Activated B cell treated with CpG ODN at 0.5 μM for 24 hours (primary cell): ENCODE measurements around the gene CETN3. TPM values are rescaled to one million over a fixed set of nuclear protein-coding genes. Genes with fewer than 3 reads are reported as not detected.

Experiments used
- ATAC-seq: fragments of 200-7000 bp; cut with Tn5 transposase; one replicate; pipeline ENCODE4 v1.10.0; 2021; ENCODE audit warnings: low read depth, mild to moderate bottlenecking, moderate library complexity
- CTCF ChIA-PET: fragments of 350-600 bp; sonication (Branson Sonifier 250); formaldehyde crosslinking; loops from one replicate; lab custom pipeline; 2021; ENCODE audit warnings: antibody characterized with exemption; lab: Charles Lee
- POLR2A ChIA-PET: fragments of 350-600 bp; sonication (Branson Sonifier 250); formaldehyde crosslinking; loops from one replicate; lab custom pipeline; 2021; ENCODE audit warnings: antibody characterized with exemption; lab: Charles Lee
- DNase-seq: peaks from one replicate; pipeline ENCODE4 v3.0.0; 2022
- H3K27ac Mint-ChIP-seq: one replicate; pipeline ENCODE4 v1.8.0; 2020; ENCODE audit warnings: mixed read lengths
- H3K27me3 Mint-ChIP-seq: one replicate; pipeline ENCODE4 v1.8.0; 2021; ENCODE audit warnings: mixed read lengths
- H3K36me3 Mint-ChIP-seq: one replicate; pipeline ENCODE4 v1.8.0; 2021; ENCODE audit warnings: low read depth, mixed read lengths
- H3K4me1 Mint-ChIP-seq: one replicate; pipeline ENCODE4 v1.8.0; 2021; ENCODE audit warnings: mixed read lengths
- H3K4me3 Mint-ChIP-seq: one replicate; pipeline ENCODE4 v1.8.0; 2020; ENCODE audit warnings: mild to moderate bottlenecking, mixed read lengths
- H3K9me3 Mint-ChIP-seq: one replicate; pipeline ENCODE4 v1.8.0; 2020; ENCODE audit warnings: mixed read lengths
- intact Hi-C: fragments of 100-400 bp; cut with micrococcal nuclease; formaldehyde crosslinking; loops from one replicate; pipeline ENCODE4 v1.15.1; 2024
- total RNA-seq: library from RNA; stranded (reverse); gene quantifications from 2 replicates; pipeline ENCODE4 v1.2.3, GENCODE V29; 2022
- TF ChIP-seq, protein P1 (sequence below): fragments of 200-600 bp; IDR thresholded peaks from one replicate; pipeline ENCODE4 v1.8.0; 2022; ENCODE audit warnings: antibody characterized with exemption, mild to moderate bottlenecking

The CETN3 gene
- total RNA-seq, 1 donor from 2014 or later: 20.3 TPM

DNA sequence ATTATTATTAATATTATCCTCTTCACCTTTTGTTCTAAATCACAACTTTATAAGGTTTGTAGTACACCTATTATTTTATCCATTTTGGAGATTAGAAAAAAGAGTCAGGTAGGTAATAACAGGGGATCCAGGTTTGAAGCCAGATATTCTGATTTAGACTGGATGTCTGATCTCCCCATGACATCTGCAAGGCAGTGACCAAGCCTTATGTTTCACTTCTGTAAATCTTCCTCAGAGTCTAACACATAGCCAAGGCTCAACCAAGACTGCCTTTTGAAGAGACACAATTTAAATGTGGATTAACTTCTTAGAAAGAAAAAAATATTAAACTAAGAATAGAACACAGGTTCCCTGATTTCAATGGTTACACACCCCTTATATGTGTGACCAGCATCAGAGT is 44.2 kb downstream of the CETN3 start:
- TF ChIP-seq, protein P1, sequence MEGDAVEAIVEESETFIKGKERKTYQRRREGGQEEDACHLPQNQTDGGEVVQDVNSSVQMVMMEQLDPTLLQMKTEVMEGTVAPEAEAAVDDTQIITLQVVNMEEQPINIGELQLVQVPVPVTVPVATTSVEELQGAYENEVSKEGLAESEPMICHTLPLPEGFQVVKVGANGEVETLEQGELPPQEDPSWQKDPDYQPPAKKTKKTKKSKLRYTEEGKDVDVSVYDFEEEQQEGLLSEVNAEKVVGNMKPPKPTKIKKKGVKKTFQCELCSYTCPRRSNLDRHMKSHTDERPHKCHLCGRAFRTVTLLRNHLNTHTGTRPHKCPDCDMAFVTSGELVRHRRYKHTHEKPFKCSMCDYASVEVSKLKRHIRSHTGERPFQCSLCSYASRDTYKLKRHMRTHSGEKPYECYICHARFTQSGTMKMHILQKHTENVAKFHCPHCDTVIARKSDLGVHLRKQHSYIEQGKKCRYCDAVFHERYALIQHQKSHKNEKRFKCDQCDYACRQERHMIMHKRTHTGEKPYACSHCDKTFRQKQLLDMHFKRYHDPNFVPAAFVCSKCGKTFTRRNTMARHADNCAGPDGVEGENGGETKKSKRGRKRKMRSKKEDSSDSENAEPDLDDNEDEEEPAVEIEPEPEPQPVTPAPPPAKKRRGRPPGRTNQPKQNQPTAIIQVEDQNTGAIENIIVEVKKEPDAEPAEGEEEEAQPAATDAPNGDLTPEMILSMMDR: no peak
- DNase-seq (no peak), ATAC-seq (no peak)
- ChIA-PET POLR2A (no interaction called here), CTCF (no interaction called here)
- Mint-ChIP-seq H3K4me3 (no peak overlapping the region), H3K27me3 (peaks cover 10% of the 10 kb centered on the region), H3K27ac (no peak overlapping the region), H3K36me3 (no peaks in the 10 kb centered on the region), H3K4me1 (no peaks in the 10 kb centered on the region), H3K9me3 (peaks cover 3% of the 10 kb centered on the region)
- intact Hi-C loops: no loop called here

DNA sequence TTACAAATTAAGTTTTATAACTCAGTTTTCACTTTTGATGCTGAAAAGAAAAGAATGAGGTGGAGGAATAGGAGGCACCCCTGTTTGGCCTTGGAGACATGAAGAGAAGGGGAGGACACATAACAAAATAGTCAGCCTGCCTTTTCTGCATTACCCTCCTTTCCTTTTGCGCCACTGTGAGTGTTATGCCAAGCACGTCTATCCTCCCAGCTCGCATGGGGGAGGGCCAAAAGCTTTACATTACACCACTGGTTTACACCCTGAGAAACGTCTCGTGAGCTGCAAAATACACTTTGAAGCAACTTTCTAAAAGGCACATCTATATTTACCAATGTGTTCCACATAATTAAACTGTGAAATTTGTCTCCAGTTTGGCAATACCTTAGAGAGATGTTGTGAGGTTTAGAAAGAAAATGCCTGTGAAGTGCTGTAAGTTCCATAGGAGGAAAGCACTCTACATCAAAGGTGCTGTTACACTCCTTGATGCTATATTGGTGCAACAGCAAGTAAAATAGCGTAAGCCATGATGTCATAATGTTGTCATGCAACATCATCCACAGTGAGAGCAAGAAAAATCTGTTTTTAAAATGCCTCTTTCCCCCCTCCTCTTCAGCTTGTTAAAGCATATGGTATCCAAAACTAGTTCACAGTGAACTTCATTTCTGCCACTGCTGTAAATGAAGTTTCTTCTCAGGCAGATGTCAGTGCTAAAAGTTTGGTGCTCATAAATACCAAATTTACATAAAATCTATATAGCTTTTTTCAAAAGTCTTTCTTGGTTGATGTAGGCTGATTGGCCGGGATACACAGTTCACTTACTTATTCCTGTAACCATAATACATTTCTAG is 50.3 kb downstream of the CETN3 start:
- ATAC-seq (no peak), DNase-seq (no peak)
- no peaks in the 10 kb centered on the region for H3K4me1 Mint-ChIP-seq
- intact Hi-C loops: no loop called here
- TF ChIP-seq, protein P1: no peak
- ChIA-PET POLR2A (no interaction called here), CTCF (no interaction called here)
- H3K4me3 Mint-ChIP-seq: no peak overlapping the region
- no peak overlapping the region for H3K27ac Mint-ChIP-seq
- H3K27me3 Mint-ChIP-seq: peaks cover 7% of the 10 kb centered on the region
- H3K36me3 Mint-ChIP-seq: no peaks in the 10 kb centered on the region
- peaks cover 2% of the 10 kb centered on the region for H3K9me3 Mint-ChIP-seq

DNA sequence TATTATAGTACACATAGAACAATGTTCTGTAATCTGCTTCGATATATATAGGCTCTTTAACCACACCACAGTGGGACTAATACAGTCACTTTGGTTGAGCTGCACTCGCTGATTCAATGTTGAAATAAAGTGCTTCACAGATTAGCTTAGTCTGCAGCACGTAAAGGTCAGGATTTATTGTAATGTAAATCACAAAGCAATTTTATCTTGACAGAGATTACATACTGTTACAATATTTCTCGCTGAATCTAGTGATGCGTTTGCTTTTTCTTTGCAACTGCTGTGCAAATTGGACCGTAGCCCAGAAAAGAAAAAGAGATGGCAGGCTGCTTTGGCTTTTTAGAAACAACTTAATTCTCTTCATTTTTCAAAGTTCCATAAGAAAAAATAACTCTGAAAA is 52.9 kb downstream of the CETN3 start:
- POLR2A ChIA-PET: no interaction called here
- Mint-ChIP-seq H3K4me1 (no peaks in the 10 kb centered on the region), H3K27me3 (peaks cover 8% of the 10 kb centered on the region), H3K27ac (no peak overlapping the region), H3K4me3 (no peak overlapping the region), H3K36me3 (no peaks in the 10 kb centered on the region), H3K9me3 (peaks cover 2% of the 10 kb centered on the region)
- CTCF ChIA-PET: no interaction called here
- TF ChIP-seq, protein P1: no peak
- ATAC-seq (no peak), DNase-seq (no peak)
- intact Hi-C loops: no loop called here

DNA sequence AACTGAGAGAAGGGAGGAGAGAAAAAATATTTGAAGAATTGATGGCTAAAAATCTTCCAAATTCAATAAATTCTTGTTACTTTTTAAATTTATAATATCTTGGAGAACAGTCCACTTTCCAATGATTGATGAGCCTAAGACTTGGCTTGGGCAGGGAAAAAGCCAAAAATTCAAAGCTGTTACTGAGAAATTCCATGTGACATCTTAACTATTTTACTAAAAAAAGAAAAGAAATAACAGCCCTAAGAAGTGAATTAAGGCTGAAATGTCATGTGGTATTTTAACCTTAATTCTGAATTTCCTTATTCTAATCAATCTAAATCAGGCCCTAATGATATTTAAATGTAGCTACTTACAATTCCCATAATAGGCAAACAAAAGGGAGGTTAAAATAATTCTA is 53.4 kb downstream of the CETN3 start:
- H3K36me3 Mint-ChIP-seq: no peaks in the 10 kb centered on the region
- peaks cover 2% of the 10 kb centered on the region for H3K9me3 Mint-ChIP-seq
- H3K4me3 Mint-ChIP-seq: no peak overlapping the region
- TF ChIP-seq, protein P1: no peak
- H3K27me3 Mint-ChIP-seq: peaks cover 10% of the 10 kb centered on the region
- DNase-seq (no peak), ATAC-seq (no peak)
- ChIA-PET CTCF (no interaction called here), POLR2A (no interaction called here)
- H3K27ac Mint-ChIP-seq: no peak overlapping the region
- intact Hi-C loops: no loop called here
- no peaks in the 10 kb centered on the region for H3K4me1 Mint-ChIP-seq

DNA sequence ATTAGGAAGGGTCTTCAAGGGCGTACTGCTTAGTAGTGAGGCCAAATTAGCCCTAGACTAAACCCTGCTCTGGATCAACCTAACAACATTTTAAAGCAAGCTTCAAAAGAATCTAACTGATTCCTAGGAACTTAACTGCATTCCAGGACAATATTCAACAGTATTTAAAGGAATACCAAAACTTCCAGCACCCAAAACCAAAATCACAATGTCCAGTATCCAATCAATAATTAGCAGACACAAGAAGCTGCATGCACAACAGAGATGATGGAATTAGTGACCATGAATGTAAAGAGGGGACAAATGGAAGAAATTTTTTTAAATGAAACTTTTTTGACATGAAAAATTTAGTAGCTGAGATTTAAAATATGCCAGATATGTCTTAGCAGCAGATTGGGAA is 53.9 kb downstream of the CETN3 start:
- no peak overlapping the region for H3K27ac Mint-ChIP-seq
- TF ChIP-seq, protein P1: no peak
- no peaks in the 10 kb centered on the region for H3K36me3 Mint-ChIP-seq
- H3K4me1 Mint-ChIP-seq: no peaks in the 10 kb centered on the region
- intact Hi-C loops: no loop called here
- ChIA-PET CTCF (no interaction called here), POLR2A (no interaction called here)
- ATAC-seq (no peak), DNase-seq (no peak)
- peaks cover 12% of the 10 kb centered on the region for H3K27me3 Mint-ChIP-seq
- H3K4me3 Mint-ChIP-seq: no peak overlapping the region
- H3K9me3 Mint-ChIP-seq: peaks cover 2% of the 10 kb centered on the region
